LHCN-M2 (cell line): ENCODE results near the gene AURKA. TPM values are rescaled to one million over a fixed set of nuclear protein-coding genes. Genes with fewer than 3 reads are reported as not detected.
"Not testable (repeated sequence)": the region's sequence is repeated elsewhere in the genome, so short reads cannot be mapped to it uniquely, and the experiment has no call there.

Experiments used
- DNase-seq: peaks from one replicate; pipeline ENCODE4 v3.0.0-alpha.2; 2012; ENCODE audit warnings: low read depth
- total RNA-seq: library from RNA; depleted of rRNA; stranded (reverse); fragments of >200 nt; gene quantifications from 2 replicates; pipeline ENCODE4 v1.2.3, GENCODE V29; 2014

AURKA gene
- total RNA-seq, 1 experiment from 2014 or later = 130 TPM

- DNase-seq = peak; percentile 90
Observed at GRCh38 chr20:56422076-56422823, 30.2 kb upstream of the AURKA start.

- no peak for DNase-seq
Observed at GRCh38 chr20:56420940-56421688, 29.1 kb upstream of the AURKA start.

GRCh38 chr20:56420028-56420427, 28.0 kb upstream of the AURKA start:
- no peak for DNase-seq

- no peak for DNase-seq
Observed at GRCh38 chr20:56418385-56418861, 26.4 kb upstream of the AURKA start.

GRCh38 chr20:56417911-56418310, 25.9 kb upstream of the AURKA start:
- no peak for DNase-seq

GRCh38 chr20:56417402-56417801, 25.4 kb upstream of the AURKA start:
- DNase-seq = no peak

GRCh38 chr20:56414842-56415765, 23.1 kb upstream of the AURKA start:
- no peak for DNase-seq

- no peak for DNase-seq
Observed at GRCh38 chr20:56412949-56413348, 20.9 kb upstream of the AURKA start.

GRCh38 chr20:56412473-56412790, 20.4 kb upstream of the AURKA start:
- no peak for DNase-seq

GRCh38 chr20:56411759-56412472, 19.9 kb upstream of the AURKA start, which contains the start of gene CASS4:
TSS of gene CASS4 (plus strand) at chr20:56412260. CDS start at chr20:56412459, 199 bp downstream.
- DNase-seq = no peak

- DNase-seq = not testable (repeated sequence)
Observed at GRCh38 chr20:56411287-56411686, 19.3 kb upstream of the AURKA start.

- no peak for DNase-seq
Observed at GRCh38 chr20:56409956-56410355, 17.9 kb upstream of the AURKA start.

GRCh38 chr20:56409521-56409920, 17.5 kb upstream of the AURKA start:
- peak; percentile 50 for DNase-seq

- DNase-seq = no peak
Observed at GRCh38 chr20:56406910-56407309, 14.9 kb upstream of the AURKA start.

- not testable (repeated sequence) for DNase-seq
Observed at GRCh38 chr20:56405356-56405755, 13.3 kb upstream of the AURKA start.

GRCh38 chr20:56403465-56403864, 11.4 kb upstream of the AURKA start:
- no peak for DNase-seq

GRCh38 chr20:56400001-56400640, 8.1 kb upstream of the AURKA start:
- peak; percentile 73 for DNase-seq

GRCh38 chr20:56395166-56395565, 3.2 kb upstream of the AURKA start:
- no peak for DNase-seq

- DNase-seq = no peak
Observed at GRCh38 chr20:56393653-56394052, 1.6 kb upstream of the AURKA start.

GRCh38 chr20:56392881-56393482, 967 bp upstream of the AURKA start:
- peak; percentile 13 for DNase-seq
